OCI-LY1 (cell line): ENCODE data around the gene C19orf67.

ENCODE experiments used
- H2AFZ ChIP-seq: fragments of 200-600 bp; sonication (generic), shearing (Covaris generic); 2 replicates; pipeline ENCODE4 v1.6.0; 2014; ENCODE audit warnings: antibody characterized with exemption, mild to moderate bottlenecking, low read length
- H3F3A ChIP-seq: fragments of 200-600 bp; sonication (generic), shearing (Covaris generic); 2 replicates; pipeline ENCODE4 v1.6.0; 2014; ENCODE audit warnings: mild to moderate bottlenecking, antibody characterized with exemption, low read length, moderate library complexity; ENCODE audit not compliant: insufficient read depth
- H3K27ac ChIP-seq: fragments of 200-600 bp; sonication (generic); 2 replicates; pipeline ENCODE4 v1.5.1; 2014; ENCODE audit warnings: low read length, mixed run types, mild to moderate bottlenecking, low read depth; ENCODE audit not compliant: poor library complexity, severe bottlenecking
- H3K27me3 ChIP-seq: fragments of 200-600 bp; sonication (generic); 2 replicates; pipeline ENCODE4 v1.6.0; 2014; ENCODE audit warnings: antibody characterized with exemption, mild to moderate bottlenecking, low read length, moderate library complexity; ENCODE audit not compliant: insufficient read depth
- H3K36me3 ChIP-seq: fragments of 200-600 bp; sonication (generic); 2 replicates; pipeline ENCODE4 v1.6.1; 2014; ENCODE audit warnings: mild to moderate bottlenecking, antibody characterized with exemption, low read length, moderate library complexity, mixed read lengths; ENCODE audit not compliant: insufficient read depth
- H3K4me1 ChIP-seq: fragments of 200-600 bp; sonication (generic); 2 replicates; pipeline ENCODE4 v1.5.1; 2014; ENCODE audit warnings: mild to moderate bottlenecking, low read length, moderate library complexity; ENCODE audit not compliant: insufficient read depth, severe bottlenecking
- H3K4me2 ChIP-seq: fragments of 200-600 bp; sonication (generic), shearing (Covaris generic); 2 replicates; pipeline ENCODE4 v1.6.1; 2014; ENCODE audit warnings: low read length
- H3K4me3 ChIP-seq: fragments of 200-600 bp; sonication (generic); 2 replicates; pipeline ENCODE4 v1.5.1; 2014; ENCODE audit warnings: low read length, low read depth, mild to moderate bottlenecking, mixed read lengths; ENCODE audit not compliant: poor library complexity, severe bottlenecking
- H3K79me2 ChIP-seq: fragments of 200-600 bp; shearing (Covaris generic); 2 replicates; pipeline ENCODE4 v1.6.1; 2016; ENCODE audit warnings: mixed run types, low read length, mixed read lengths; ENCODE audit not compliant: insufficient read depth
- H3K9ac ChIP-seq: fragments of 200-600 bp; sonication (generic), shearing (Covaris generic); 2 replicates; pipeline ENCODE4 v1.6.1; 2014; ENCODE audit warnings: mild to moderate bottlenecking, low read length, mixed read lengths
- H3K9me2 ChIP-seq: fragments of 200-600 bp; sonication (generic), shearing (Covaris generic); 2 replicates; pipeline ENCODE4 v1.6.1; 2014; ENCODE audit warnings: low read depth, mild to moderate bottlenecking, low read length, mixed read lengths
- H3K9me3 ChIP-seq: fragments of 200-600 bp; shearing (Covaris generic); 2 replicates; pipeline ENCODE4 v1.6.1; 2014; ENCODE audit warnings: low read length, mixed read lengths
- H4K20me1 ChIP-seq: fragments of 200-600 bp; sonication (generic), shearing (Covaris generic); 2 replicates; pipeline ENCODE4 v1.6.0; 2016; ENCODE audit warnings: mild to moderate bottlenecking, low read length; ENCODE audit not compliant: insufficient read depth
- CTCF ChIP-seq: fragments of 200-600 bp; sonication (generic), shearing (Covaris generic); IDR thresholded peaks from 2 replicates; pipeline ENCODE4 v1.5.1; 2017; ENCODE audit warnings: mild to moderate bottlenecking, antibody characterized with exemption, low read length, moderate library complexity, mixed read lengths
- EZH2 ChIP-seq: fragments of 200-600 bp; sonication (generic), shearing (Covaris generic); IDR thresholded peaks from 2 replicates; pipeline ENCODE4 v1.8.0; 2017; ENCODE audit warnings: borderline replicate concordance, mixed run types, mild to moderate bottlenecking, antibody characterized with exemption, low read length, moderate library complexity, mixed read lengths

The C19orf67 gene

GRCh38 chr19:14073261-14073924 lies 12.2 kb downstream of the C19orf67 start:
- no peaks in the 10 kb centered on the region for H3K9me3 ChIP-seq
- H3K9ac ChIP-seq: peak overlapping the region; percentile 48; the same call in 1 of the 2 replicates
- no peaks in the 10 kb centered on the region for H3K36me3 ChIP-seq
- TF ChIP-seq EZH2: no peak
- peak; percentile 9; the same call in 1 of the 2 replicates for TF ChIP-seq CTCF
- peaks cover 30% of the 10 kb centered on the region for H3K4me1 ChIP-seq
- H4K20me1 ChIP-seq: no peaks in the 10 kb centered on the region
- no peaks in the 10 kb centered on the region for H3K9me2 ChIP-seq
- no peaks in the 10 kb centered on the region for H3F3A ChIP-seq
- H3K4me2 ChIP-seq: peak overlapping the region; percentile 95
- H3K27me3 ChIP-seq: no peaks in the 10 kb centered on the region
- no peak overlapping the region for H3K27ac ChIP-seq
- no peaks in the 10 kb centered on the region for H3K79me2 ChIP-seq
- H3K4me3 ChIP-seq: peak overlapping the region; percentile 63
- no peak overlapping the region for H2AFZ ChIP-seq

- Histone ChIP-seq H3K9me2 (no peaks in the 10 kb centered on the region), H3K4me3 (peak within 1 kb of the TSS; percentile 63), H3K27ac (no peak within 1 kb of the TSS), H3K9me3 (no peaks in the 10 kb centered on the region), H3K4me2 (peak within 1 kb of the TSS; percentile 95), H4K20me1 (no peaks in the 10 kb centered on the region), H3K36me3 (no peaks in the 10 kb centered on the region), H3K9ac (peak within 1 kb of the TSS; percentile 53; the same call in 1 of the 2 replicates), H2AFZ (no peak within 1 kb of the TSS), H3K79me2 (no peaks in the 10 kb centered on the region), H3K4me1 (peaks cover 30% of the 10 kb centered on the region), H3F3A (no peaks in the 10 kb centered on the region), H3K27me3 (no peaks in the 10 kb centered on the region)
- TF ChIP-seq CTCF: no peak
- TF ChIP-seq EZH2: no peak
Measured at GRCh38 chr19:14072535-14073260, 12.9 kb downstream of the C19orf67 start, which contains the start of gene MISP3. Gene MISP3, plus strand, starts transcription at chr19:14072786. Its CDS starts 524 bp downstream, at chr19:14073310.

GRCh38 chr19:14070268-14071050 lies 15.1 kb downstream of the C19orf67 start:
- no peak overlapping the region for H3K27ac ChIP-seq
- H3K4me3 ChIP-seq: no peak overlapping the region
- H3K27me3 ChIP-seq: no peaks in the 10 kb centered on the region
- H4K20me1 ChIP-seq: no peaks in the 10 kb centered on the region
- H3K79me2 ChIP-seq: no peaks in the 10 kb centered on the region
- H3K9me2 ChIP-seq: no peaks in the 10 kb centered on the region
- H3K9me3 ChIP-seq: no peaks in the 10 kb centered on the region
- H3K36me3 ChIP-seq: no peaks in the 10 kb centered on the region
- H2AFZ ChIP-seq: no peak overlapping the region
- H3F3A ChIP-seq: no peaks in the 10 kb centered on the region
- no peak for TF ChIP-seq EZH2
- no peak for TF ChIP-seq CTCF
- peaks cover 30% of the 10 kb centered on the region for H3K4me1 ChIP-seq
- no peak overlapping the region for H3K4me2 ChIP-seq
- H3K9ac ChIP-seq: no peak overlapping the region
